Left cardiac atrium (tissue), 4 donors: ENCODE data around the gene PFKL. TPM values are rescaled to one million over a fixed set of nuclear protein-coding genes. Genes with fewer than 3 reads are reported as not detected.

Experiments used
- ATAC-seq, 2 donors: fragments of 200-7000 bp; cut with Tn5 transposase; one replicate each; pipeline ENCODE4 v1.9.1; 2020; ENCODE audit warnings: mild to moderate bottlenecking in 2 of 2, moderate library complexity in 2 of 2
- DNase-seq: peaks from one replicate; pipeline ENCODE4 v3.0.0-alpha.2; 2020
- intact Hi-C, 2 donors: fragments of 100-400 bp; cut with DNase I; formaldehyde crosslinking; loops; one replicate each; pipeline versions ENCODE4 v1.14.1 to v1.15.1; 2022 to 2023
- total RNA-seq, 2 donors: library from RNA; stranded (reverse); fragmentation: NEBNext Ultra II Directional; extraction: Animal tissue kit (Norgen Biotek cat#: 25700); gene quantifications; one replicate each; pipeline ENCODE4 v1.2.1, GENCODE V29; 2021
- donor health status: DM: no; HTN: yes; CAD: no.
- donor health status: DM: no; HTN: yes; CAD: no; lungs with severe emphysema.
- donor health status: DM: yes; HTN: yes; CAD: no.
- donor health status: Dilated cardiomyopathy.

Gene PFKL
- total RNA-seq, 2 donors from 2014 or later = 58.8 to 67.2 TPM

DNA sequence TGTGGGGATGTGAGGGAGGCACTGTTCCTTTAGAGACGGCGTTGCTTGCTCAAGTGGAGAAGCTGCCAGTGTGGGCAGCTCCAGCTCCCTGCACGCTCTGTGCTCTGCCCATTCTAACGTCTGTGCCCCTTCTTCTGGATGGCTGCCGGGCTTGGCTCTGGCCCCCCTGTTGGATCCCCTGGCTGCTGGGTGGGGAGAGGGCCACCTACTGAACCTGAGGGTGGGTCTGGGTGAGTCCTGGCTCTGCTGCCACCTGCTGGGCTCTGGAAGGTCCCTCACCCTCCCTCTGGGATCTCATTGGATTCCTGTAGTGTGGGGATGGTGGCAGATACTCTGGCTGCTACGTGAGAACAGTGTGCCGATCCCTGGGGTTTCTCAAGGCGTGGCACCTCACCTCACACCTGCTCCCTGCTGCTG, 5.0 kb downstream of the PFKL start:
- intact Hi-C loops = no loop called here

GRCh38 chr21:44305691-44306090, 5.8 kb downstream of the PFKL start:
- no peak for ATAC-seq
- intact Hi-C loops = no loop called here
- DNase-seq = no peak

More for the DNA sequence above, 5.0 kb downstream of the PFKL start:
- ATAC-seq (peak; percentile 8 to 38), DNase-seq (no peak)

DNA sequence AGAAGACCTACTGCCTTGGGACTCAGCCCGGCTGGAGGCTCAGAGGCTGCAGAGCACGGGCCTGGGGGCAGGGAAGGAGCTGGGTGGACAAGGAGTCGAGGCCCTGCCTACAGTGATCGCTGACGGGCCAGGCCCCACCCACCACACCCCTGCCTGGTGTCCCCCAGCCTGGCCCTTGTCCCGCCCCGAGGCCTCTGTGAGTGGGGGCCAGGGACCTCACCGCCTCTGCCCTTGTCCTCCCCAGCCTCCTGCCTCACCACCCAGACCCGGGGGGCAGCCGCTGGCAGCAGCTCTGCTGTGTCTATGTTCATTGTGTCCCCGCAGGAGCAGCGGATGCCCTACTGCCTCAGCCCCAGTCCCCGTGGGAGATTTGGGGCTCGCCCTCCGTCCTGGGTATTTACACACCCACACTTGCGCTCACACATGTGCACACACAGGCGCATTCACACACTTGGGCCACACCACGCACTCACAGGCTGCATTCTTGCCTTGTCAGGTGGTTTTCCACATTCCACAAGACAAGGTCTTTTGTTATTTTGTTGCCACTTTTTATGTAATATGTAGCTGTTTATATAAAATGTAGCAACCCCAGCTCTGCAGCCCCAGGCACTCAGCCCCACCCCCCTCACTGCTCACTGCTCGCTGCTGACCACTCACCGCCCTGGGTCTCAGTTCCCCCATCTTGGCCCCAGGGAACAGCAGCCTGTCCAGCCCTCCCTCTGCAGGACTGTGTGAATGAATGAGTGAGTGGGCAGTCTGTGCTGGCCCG, 7.3 kb downstream of the PFKL start:
- DNase-seq = no peak
- intact Hi-C loops = no loop called here
- ATAC-seq = no peak

DNA sequence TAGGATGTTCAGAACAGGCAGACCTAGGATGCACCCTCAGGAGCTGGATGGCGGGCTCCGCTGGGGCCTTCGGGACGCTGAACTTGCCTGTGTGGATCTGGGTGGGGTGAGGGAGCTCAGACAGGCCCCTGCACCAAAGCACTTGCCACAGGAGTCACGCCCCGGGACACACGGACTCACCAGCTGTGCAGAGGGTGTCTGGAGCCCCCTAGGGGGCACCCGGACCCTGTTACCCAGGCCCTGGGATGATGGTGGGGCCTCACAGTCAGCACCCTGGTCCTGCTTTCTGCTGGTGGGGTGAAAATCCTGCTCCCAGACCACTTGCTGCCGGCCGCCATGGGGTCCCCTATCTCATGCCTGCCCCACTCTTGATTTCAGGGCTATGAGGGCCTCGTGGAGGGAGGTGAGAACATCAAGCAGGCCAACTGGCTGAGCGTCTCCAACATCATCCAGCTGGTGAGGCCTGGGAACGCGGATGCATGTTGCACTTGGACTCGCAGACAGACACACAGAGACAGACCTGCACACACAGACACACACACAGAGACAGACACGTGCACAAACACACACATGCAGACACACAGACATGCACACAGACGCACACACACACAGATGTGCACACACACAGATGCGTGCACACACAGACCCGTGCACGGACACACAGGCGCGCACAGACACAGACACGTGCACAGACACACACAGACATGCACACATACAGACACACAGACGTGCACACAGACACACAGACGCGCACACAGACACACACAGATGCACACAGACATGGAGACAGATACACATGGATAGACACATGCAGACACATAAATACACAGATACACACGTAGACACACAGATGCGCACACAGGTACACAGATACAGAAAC, 11.0 kb downstream of the PFKL start:
- intact Hi-C loops = no loop called here

GRCh38 chr21:44312089-44312488, 12.2 kb downstream of the PFKL start:
- no peak for DNase-seq
- ATAC-seq = no peak
- intact Hi-C loops = no loop called here

More for the DNA sequence above, 11.0 kb downstream of the PFKL start:
- no peak for ATAC-seq
- no peak for DNase-seq

- DNase-seq (no peak), ATAC-seq (no peak)
- intact Hi-C loops = no loop called here
Observed at GRCh38 chr21:44312716-44313115, 12.9 kb downstream of the PFKL start.

DNA sequence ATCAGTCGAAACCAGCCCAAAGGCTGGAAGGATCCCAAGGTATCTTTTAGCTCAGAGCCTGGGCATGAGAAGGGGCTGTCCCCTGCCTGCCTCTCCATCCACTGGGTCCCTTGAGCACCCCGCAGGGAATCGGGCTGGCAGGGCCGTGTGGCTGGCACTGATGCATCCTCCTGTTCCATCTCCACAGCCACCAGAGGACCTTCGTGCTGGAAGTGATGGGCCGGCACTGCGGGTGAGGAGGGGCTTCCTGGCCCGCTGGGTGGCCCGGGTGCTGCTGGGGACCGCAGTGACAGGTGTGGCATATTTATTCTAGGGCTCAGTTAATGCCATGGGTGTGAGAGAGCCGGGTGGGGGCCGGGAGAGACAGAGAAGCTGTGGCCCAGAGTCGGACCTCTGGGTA, 13.6 kb downstream of the PFKL start:
- no peak for ATAC-seq
- no peak for DNase-seq
- intact Hi-C loops = no loop called here

DNA sequence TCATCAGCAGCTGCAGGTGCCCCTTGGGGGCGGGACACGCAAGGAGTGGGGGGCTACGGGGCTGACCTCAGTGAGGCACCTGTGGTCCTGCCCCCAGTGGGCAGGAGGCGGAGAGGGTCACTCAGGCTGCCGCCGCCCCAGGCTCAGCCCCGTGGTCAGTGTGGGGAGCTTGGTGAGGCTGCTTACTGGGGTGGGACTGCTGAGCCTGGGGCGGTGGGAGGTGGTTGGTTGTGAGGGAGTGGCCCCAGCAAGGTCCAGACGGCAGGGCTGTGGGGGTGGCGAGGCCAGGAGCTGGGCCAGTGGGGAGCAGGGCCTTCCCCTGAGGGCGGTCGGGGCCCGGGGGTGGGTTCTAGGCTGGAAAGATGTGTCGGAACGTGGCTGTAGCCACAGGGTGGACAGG, 14.3 kb downstream of the PFKL start:
- ATAC-seq (no peak), DNase-seq (no peak)
- intact Hi-C loops = no loop called here

- DNase-seq (no peak), ATAC-seq (no peak)
- intact Hi-C loops = no loop called here
Observed at GRCh38 chr21:44314561-44314960, 14.7 kb downstream of the PFKL start.

DNA sequence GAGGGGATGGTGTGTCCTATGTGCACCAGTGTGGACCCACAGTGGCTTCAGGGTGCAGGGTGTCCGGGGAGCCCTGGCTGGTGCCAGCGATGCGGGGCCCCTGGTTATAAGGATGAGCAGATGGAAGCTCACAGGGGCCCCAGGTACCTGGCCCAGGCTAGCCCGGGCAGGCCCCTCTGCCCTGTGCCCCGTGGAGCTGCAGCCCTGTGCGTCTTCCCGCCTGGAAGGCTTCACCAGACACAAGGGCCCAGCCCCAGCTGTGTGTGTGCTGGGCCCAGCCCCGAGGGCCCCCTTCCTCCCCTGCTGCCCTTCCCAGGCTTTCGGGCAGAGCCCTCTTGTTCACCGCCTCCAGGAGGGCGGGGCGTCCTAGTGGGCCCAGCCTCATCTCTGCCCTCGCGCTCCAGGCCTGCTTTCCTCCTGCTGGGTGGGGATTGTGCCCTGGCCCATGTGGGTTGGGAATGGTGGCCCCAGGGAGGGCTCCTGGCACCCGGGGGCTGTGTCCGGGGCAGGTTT, 15.9 kb downstream of the PFKL start:
- intact Hi-C loops = no loop called here
- DNase-seq = no peak

GRCh38 chr21:44316277-44316900, 16.5 kb downstream of the PFKL start:
- ATAC-seq = no peak
- intact Hi-C loops = no loop called here
- no peak for DNase-seq

More for the DNA sequence above, 15.9 kb downstream of the PFKL start:
- no peak for ATAC-seq

GRCh38 chr21:44317241-44317782, 17.5 kb downstream of the PFKL start:
- DNase-seq (no peak), ATAC-seq (no peak)
- intact Hi-C loops = no loop called here

DNA sequence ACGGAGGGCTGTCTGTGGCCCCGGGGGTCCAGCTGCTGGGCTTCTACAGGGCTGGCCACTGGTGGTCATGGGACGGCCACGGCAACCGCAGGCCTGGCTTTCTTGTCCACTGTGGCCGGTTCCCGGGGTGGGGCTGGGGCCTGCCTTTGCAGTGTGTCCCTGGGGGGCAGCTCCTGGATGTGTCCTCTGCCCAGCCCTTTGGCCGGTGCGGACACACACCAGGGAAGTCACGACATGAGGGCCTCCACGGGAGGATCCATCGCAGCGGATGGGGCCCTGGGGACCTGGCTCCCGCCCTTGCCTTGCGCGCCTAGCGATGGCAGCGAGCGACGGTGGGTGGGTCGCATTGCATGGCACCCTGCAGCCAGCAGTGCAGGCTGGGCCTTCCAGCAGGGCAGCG, 18.0 kb downstream of the PFKL start:
- intact Hi-C loops = no loop called here
- ATAC-seq (no peak), DNase-seq (no peak)

GRCh38 chr21:44318489-44319285, 18.8 kb downstream of the PFKL start:
- DNase-seq (no peak), ATAC-seq (no peak)
- intact Hi-C loops = no loop called here

DNA sequence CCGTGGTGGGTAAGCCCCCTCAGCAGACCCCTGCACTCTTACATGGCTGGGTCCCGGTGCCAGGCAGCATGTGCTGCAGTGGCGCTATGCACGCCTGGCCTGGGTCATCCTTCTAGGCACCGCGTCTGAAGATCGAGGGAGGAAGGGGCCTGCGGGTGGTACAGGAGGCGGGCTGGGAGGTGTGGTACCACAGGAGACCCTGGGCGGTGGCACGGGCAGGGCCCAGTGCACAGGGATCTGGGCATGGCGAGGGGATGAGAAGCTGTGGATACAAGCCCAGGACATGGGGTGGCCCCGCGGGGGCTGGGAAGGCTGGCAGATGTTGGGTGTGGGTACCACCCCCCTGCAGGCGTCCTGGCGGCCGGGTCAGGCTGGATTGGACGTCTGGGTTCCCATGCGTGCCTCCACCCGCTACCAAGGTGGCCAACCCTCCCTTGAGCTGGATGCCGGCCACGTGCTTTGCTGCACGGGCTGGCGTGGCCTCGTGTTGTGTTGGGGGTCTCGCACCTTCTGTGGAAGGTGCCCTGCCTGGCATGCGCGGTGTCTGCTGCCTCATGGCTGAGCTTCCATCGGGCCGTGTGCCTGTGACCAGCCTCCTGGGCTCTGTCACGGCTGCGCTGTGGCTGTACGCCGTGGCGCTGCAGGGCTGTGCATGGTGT, 19.7 kb downstream of the PFKL start:
- intact Hi-C loops = no loop called here
- DNase-seq (no peak), ATAC-seq (no peak)

- intact Hi-C loops = no loop called here
Observed at GRCh38 chr21:44320847-44321246, 21.0 kb downstream of the PFKL start.

GRCh38 chr21:44321846-44322450, 22.1 kb downstream of the PFKL start:
- no peak for ATAC-seq
- DNase-seq = no peak
- intact Hi-C loops = no loop called here

More at GRCh38 chr21:44320847-44321246, 21.0 kb downstream of the PFKL start:
- ATAC-seq = no peak
- no peak for DNase-seq
